Upper lobe of left lung (tissue), 6 donors: ENCODE results near the gene PGRMC1. TPM values are rescaled to one million over a fixed set of nuclear protein-coding genes. Genes with fewer than 3 reads are reported as not detected.
"Not testable (repeated sequence)": the region's sequence is repeated elsewhere in the genome, so short reads cannot be mapped to it uniquely, and the experiment has no call there.

Source experiments
- ATAC-seq, 2 donors: fragments of 200-7000 bp; cut with Tn5 transposase; one replicate each; pipeline ENCODE4 v1.9.1; 2022; ENCODE audit warnings: mild to moderate bottlenecking in 2 of 2, moderate library complexity in 2 of 2; ENCODE audit not compliant: low FRiP score in 2 of 2
- DNase-seq, 2 donors: peaks; one replicate each; pipeline ENCODE4 v3.0.0-alpha.2; 2019 to 2020
- H3K27ac ChIP-seq, 4 donors: fragments of 200-600 bp; sonication (generic); one replicate each; pipeline ENCODE4 v1.5.1; 2016 to 2019
- H3K27me3 ChIP-seq, 4 donors: fragments of 200-600 bp; sonication (generic); one replicate each; pipeline ENCODE4 v1.5.1; 2017 to 2019
- H3K36me3 ChIP-seq, 4 donors: fragments of 200-600 bp; sonication (generic); one replicate each; pipeline ENCODE4 v1.5.1; 2016 to 2019
- H3K4me1 ChIP-seq, 4 donors: fragments of 200-600 bp; sonication (generic); one replicate each; pipeline ENCODE4 v1.5.1; 2018 to 2019
- H3K4me3 ChIP-seq, 4 donors: fragments of 200-600 bp; sonication (generic); one replicate each; pipeline ENCODE4 v1.5.1; 2017 to 2019; ENCODE audit warnings: mild to moderate bottlenecking in 2 of 4, moderate library complexity in 1 of 4
- H3K9me3 ChIP-seq, 4 donors: fragments of 200-600 bp; sonication (generic); one replicate each; pipeline ENCODE4 v1.5.1; 2018 to 2019
- EP300 ChIP-seq, 4 donors: sonication (generic); formaldehyde crosslinking; IDR thresholded peaks; one replicate each; pipeline ENCODE4 v1.5.1; 2017; ENCODE audit warnings: antibody characterized with exemption in 4 of 4, control low read depth in 2 of 4
- POLR2A ChIP-seq, 4 donors: fragments of 450-650 bp; IDR thresholded peaks; one replicate each; pipeline ENCODE4 v1.5.1; 2016 to 2017; ENCODE audit warnings: antibody characterized with exemption in 4 of 4, mild to moderate bottlenecking in 2 of 4
- POLR2AphosphoS5 ChIP-seq, 2 donors: sonication (generic); formaldehyde crosslinking; IDR thresholded peaks; one replicate each; pipeline ENCODE4 v1.5.1; 2017; ENCODE audit warnings: antibody characterized with exemption in 2 of 2
- WGBS, 2 donors: methylation state at CpG; one replicate each; pipeline ENCODE4 v1.1.5; 2017 to 2018; 5-methylcytosine and 5-hydroxymethylcytosine counted together
- total RNA-seq, 6 donors: library from RNA; depleted of rRNA in 4 of 6; stranded (reverse); fragments of >200 nt in 4 of 6; gene quantifications; one replicate each; pipeline versions ENCODE4 v1.1.0 to v1.2.1, GENCODE V29; 2016 to 2021
- TF ChIP-seq, protein P1 (sequence below), 6 experiments: fragments of 450-650 bp in 4 of 6; fragments of 200-600 bp in 2 of 6; sonication (generic) in 2 of 6; IDR thresholded peaks; one replicate each; pipeline ENCODE4 v1.5.1; 2016 to 2019; ENCODE audit warnings: antibody characterized with exemption in 6 of 6
- donor health status: DM: no; HTN: no; CAD: no; lungs with moderate emphysema.
- donor health status: DM: no; HTN: yes; CAD: no; lungs with severe emphysema.

The PGRMC1 gene
- total RNA-seq, 6 donors from 2014 or later, result 28.3 to 112 (median 74.3) TPM

DNA sequence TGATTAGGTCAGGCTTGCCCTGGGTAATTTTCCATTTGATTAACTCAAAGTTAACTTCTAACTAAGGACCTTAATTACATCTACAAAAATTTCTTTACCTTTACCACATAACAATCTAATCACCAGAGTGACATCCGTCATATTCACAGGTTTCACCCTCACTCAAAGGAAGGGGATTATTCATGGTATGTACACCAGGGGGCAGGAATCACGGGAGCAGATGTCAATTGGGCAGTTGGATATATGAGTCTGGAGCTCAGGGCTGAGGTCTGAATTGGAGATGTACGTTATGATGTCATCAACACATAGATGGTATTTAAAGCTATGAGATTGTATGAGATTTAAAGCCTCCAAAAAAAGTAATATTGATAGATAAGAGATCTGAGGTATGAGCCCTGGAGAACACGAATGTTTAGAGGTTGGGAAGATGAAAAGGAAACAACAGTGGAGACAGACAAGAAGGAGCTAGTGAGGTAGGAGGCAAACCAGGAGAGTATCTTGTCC, 52.9 kb downstream of the PGRMC1 start:
- no peak overlapping the region for H3K4me3 ChIP-seq
- 66 to 72% methylated on average over 4 of the region's 4 CpGs for WGBS, 2 donors
- H3K27ac ChIP-seq, result no peak overlapping the region
- no peaks in the 10 kb centered on the region for H3K4me1 ChIP-seq
- DNase-seq, result no peak
- H3K27me3 ChIP-seq, result no peaks in the 10 kb centered on the region
- no peaks in the 10 kb centered on the region for H3K9me3 ChIP-seq
- no peak for ATAC-seq
- TF ChIP-seq, protein P1, sequence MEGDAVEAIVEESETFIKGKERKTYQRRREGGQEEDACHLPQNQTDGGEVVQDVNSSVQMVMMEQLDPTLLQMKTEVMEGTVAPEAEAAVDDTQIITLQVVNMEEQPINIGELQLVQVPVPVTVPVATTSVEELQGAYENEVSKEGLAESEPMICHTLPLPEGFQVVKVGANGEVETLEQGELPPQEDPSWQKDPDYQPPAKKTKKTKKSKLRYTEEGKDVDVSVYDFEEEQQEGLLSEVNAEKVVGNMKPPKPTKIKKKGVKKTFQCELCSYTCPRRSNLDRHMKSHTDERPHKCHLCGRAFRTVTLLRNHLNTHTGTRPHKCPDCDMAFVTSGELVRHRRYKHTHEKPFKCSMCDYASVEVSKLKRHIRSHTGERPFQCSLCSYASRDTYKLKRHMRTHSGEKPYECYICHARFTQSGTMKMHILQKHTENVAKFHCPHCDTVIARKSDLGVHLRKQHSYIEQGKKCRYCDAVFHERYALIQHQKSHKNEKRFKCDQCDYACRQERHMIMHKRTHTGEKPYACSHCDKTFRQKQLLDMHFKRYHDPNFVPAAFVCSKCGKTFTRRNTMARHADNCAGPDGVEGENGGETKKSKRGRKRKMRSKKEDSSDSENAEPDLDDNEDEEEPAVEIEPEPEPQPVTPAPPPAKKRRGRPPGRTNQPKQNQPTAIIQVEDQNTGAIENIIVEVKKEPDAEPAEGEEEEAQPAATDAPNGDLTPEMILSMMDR (IDR thresholded peaks at IDR 0.05), result no peak
- TF ChIP-seq POLR2A (IDR thresholded peaks at IDR 0.05) (no peak), POLR2AphosphoS5 (IDR thresholded peaks at IDR 0.05) (no peak), EP300 (IDR thresholded peaks at IDR 0.05) (no peak)
- H3K36me3 ChIP-seq, result no peaks in the 10 kb centered on the region

GRCh38 chrX:119290476-119290875, 54.4 kb downstream of the PGRMC1 start:
- ATAC-seq (no peak), DNase-seq (no peak)
- no peaks in the 10 kb centered on the region for H3K27me3 ChIP-seq
- TF ChIP-seq, protein P1 (IDR thresholded peaks at IDR 0.05), result no peak
- TF ChIP-seq EP300 (IDR thresholded peaks at IDR 0.05), result no peak
- no peak for TF ChIP-seq POLR2A (IDR thresholded peaks at IDR 0.05)
- no peak for TF ChIP-seq POLR2AphosphoS5 (IDR thresholded peaks at IDR 0.05)
- H3K4me3 ChIP-seq, result no peak overlapping the region
- no peak overlapping the region for H3K27ac ChIP-seq
- H3K9me3 ChIP-seq, result no peaks in the 10 kb centered on the region
- H3K36me3 ChIP-seq, result no peaks in the 10 kb centered on the region
- H3K4me1 ChIP-seq, result no peaks in the 10 kb centered on the region

- H3K9me3 ChIP-seq, ATAC-seq, H3K27me3 ChIP-seq, H3K4me1 ChIP-seq, H3K4me3 ChIP-seq, H3K27ac ChIP-seq, DNase-seq, H3K36me3 ChIP-seq: not testable (repeated sequence)
- WGBS, 2 donors, result 50 to 64% methylated on average over 2 of the region's 2 CpGs
These were observed 55.2 kb downstream of the PGRMC1 start for GRCh38 chrX:119291246-119291645.

GRCh38 chrX:119292445-119292844, 56.4 kb downstream of the PGRMC1 start:
- ATAC-seq, result no peak

More at GRCh38 chrX:119292445-119292844, 56.4 kb downstream of the PGRMC1 start:
- Histone ChIP-seq H3K4me1 (no peaks in the 10 kb centered on the region), H3K36me3 (no peaks in the 10 kb centered on the region), H3K27me3 (no peaks in the 10 kb centered on the region), H3K9me3 (no peaks in the 10 kb centered on the region), H3K4me3 (no peak overlapping the region), H3K27ac (no peak overlapping the region)
- DNase-seq, result no peak
- TF ChIP-seq POLR2A (IDR thresholded peaks at IDR 0.05) (no peak), EP300 (IDR thresholded peaks at IDR 0.05) (no peak), POLR2AphosphoS5 (IDR thresholded peaks at IDR 0.05) (no peak)
- TF ChIP-seq, protein P1 (IDR thresholded peaks at IDR 0.05), result no peak

Other genes with a start within 250 kb of the PGRMC1 start
- gene CT47C1, start 163.3 kb upstream of the PGRMC1 start, total RNA-seq, result not detected
- not detected for gene KIAA1210, start 108.5 kb upstream of the PGRMC1 start, total RNA-seq
- 10 to 100 TPM; 11.2 to 27.8 (median 15.8) TPM for gene SLC25A43, start 163.1 kb downstream of the PGRMC1 start, total RNA-seq
- 100 to 1,000 TPM; 180 to 494 (median 325) TPM for gene SLC25A5, start 232.2 kb downstream of the PGRMC1 start, total RNA-seq